ENCODE results near the gene NUP93.
"Not testable (repeated sequence)": the region's sequence is repeated elsewhere in the genome, so short reads cannot be mapped to it uniquely, and the experiment has no call there.

NUP93 gene

DNA sequence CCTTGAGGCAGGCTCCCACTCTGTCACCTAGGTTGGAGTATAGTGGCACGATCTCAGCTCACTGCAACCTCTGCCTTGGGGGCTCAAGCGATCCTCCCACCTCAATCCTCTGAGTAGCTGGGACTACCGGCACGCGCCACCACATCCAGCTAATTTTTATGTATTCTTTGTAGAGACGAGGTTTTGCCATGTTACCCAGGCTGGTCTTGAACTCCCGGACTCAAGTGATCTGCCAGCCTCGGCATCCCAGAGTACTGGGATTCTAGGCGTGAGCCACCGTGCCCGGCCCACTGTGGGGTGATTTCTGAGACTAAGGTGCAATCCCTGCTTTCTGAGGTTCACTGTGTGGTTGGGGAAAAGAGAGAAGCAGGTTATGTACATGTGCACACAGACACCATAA is 123.0 kb downstream of the NUP93 start:
- no peak for DNase-seq

- DNase-seq: no peak
Observed at GRCh38 chr16:56855201-56855600, 125.3 kb downstream of the NUP93 start.

DNA sequence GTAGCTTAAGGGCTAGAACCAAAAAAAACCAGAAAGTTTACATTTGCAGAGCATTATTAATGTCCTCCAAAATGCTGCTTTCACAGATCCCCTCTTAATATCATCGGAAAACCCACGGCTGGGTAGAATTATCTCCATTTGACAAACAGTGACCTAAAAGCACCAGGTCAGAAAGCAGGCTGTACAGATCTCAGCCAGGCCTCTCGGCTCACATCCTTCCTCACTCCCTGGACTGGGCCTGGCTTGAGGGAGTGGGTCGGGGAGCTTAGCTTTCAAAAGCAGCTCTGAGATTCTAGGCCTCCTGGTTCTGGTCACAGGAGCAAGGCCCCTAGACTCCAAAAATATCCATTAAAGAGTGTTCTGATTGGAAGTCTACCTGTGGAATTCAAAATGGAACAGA is 126.0 kb downstream of the NUP93 start:
- DNase-seq: no peak

DNA sequence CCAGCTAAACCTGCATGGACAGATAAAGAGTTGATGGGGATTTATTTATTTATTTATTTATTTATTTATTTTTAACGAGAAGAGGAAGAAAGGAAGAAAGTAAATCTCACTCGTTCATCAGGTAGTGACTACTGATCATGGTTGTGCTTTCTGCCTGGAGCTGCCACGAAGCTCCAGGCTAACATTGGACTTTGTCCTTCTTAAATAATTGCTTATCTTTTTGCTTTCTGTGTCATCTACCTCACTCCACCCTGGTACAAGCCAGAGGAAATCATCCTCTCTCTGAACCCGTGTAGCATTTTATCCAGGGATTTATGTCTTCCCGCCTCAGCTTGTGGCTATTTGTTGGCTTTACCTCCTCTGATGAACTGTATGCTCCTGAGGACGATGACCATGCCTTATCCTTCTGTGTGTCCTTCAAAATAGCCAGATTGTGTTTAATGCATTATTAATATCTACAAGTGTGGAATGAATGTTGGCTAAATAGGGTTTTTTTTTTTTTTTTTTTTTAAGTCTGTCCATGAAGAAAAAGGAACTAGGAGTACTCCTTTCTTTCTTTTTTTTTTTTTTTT is 127.0 kb downstream of the NUP93 start:
- no peak for DNase-seq

GRCh38 chr16:56858374-56858773 is 128.4 kb downstream of the NUP93 start:
- no peak for DNase-seq

- no peak for DNase-seq
Observed at GRCh38 chr16:56859636-56860035, 129.7 kb downstream of the NUP93 start.

DNA sequence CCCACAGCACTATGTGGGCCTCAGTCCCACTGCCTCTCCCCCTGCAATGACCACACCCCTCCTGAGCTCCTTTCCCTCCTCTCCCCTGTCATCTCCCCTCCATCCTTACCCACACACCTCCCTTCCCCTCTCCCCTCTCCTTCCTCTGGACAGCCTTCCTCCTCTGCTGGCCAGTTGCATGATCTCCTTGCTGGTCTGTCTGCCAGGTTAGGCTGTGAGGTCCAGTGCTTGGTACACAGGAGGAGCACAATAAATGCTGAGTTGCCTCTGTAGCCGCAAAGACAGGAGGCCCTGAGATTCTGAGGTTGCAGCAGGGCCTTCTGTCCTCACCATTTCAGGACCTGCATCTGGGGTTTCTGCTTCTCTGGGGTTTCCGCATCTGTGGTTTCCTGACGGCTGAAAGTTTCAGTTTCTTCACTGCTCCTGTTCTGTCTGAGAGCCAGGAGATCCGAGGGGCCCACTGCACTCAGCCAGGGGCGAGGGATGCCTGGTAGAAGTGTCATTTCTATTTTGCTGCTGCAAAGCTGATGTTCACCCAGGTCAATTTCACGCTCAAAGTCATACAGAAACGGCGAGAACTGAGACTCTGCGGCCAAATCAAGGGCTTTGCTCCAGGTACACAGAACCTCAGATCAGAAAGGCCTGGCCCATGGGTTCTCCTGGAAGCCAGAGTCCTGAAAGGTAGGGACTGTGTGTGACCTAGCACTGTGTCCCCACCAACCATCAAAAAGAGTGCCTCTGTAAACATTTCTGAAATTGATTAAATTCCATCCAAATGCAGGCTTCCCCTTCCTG is 130.5 kb downstream of the NUP93 start:
- DNase-seq: peak; percentile 43

DNA sequence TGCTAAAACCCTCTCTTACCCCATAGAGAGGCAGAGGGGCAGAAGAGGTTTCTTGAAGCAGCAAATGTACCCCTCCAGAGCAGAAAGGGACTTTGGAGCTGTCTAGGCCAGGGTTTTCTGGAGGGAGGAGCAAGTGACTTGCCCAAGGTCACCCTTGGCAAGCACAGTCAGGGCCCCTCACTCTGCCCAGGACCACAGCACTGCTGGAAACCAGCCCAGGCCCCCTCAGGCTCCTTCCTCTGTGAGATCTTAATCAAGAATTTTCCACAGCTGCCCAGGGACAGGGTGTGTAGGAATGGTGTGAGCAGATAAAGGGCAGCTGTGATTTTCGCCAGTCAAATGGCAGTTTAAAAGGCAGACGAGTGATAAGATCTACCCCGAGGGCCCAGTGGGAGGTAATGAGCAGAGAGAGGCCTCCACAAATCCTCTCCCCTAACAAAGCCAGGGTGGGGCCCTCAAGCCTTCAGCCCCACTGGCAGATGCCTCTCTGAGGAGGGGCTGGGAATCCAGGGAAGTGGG is 131.2 kb downstream of the NUP93 start:
- DNase-seq: no peak

GRCh38 chr16:56861756-56862155 is 131.8 kb downstream of the NUP93 start:
- no peak for DNase-seq

- no peak for DNase-seq
Observed at GRCh38 chr16:56862776-56863175, 132.8 kb downstream of the NUP93 start.

DNA sequence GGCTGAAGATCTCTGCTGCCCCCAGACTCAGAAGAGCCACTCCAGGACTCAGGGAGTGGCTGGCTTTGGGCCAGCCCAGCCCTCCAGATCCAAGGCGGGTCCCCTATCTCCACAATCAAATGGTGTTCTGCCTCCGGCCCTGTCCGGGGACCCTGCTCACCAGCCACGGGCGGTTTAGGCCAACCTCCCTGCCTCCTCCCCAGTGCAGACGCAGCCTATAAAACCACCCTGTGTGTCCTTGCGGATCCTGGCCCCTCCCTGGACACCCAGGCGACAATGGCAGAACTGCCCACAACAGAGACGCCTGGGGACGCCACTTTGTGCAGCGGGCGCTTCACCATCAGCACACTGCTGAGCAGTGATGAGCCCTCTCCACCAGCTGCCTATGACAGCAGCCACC is 135.0 kb downstream of the NUP93 start, which contains the start of gene SLC12A3:
TSS of gene SLC12A3 (plus strand) at position 248 of the 400 bp plus-strand sequence. CDS start at position 277, 29 bp downstream.
- DNase-seq: no peak

- no peak for DNase-seq
Observed at GRCh38 chr16:56865394-56866062, 135.6 kb downstream of the NUP93 start.

GRCh38 chr16:56866955-56867830 is 137.3 kb downstream of the NUP93 start:
- DNase-seq: peak; percentile 27

DNA sequence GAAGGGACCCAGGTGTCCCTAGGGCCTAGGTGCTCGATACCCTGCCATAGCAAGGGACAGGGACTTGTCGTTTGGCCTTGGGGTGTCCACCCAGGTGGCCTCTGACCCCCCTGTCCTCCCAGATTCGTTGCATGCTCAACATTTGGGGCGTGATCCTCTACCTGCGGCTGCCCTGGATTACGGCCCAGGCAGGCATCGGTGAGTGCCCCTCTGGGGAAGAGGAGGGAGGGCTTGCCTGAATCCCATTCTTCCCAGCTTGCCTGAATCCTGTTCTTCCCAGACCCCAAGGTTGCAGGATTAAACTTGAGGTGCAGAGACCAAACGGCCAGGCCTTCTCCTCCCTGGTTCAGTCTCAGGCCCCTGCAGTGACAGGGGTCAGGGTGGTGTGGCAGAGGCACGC is 138.2 kb downstream of the NUP93 start:
- no peak for DNase-seq

GRCh38 chr16:56868766-56869165 is 138.8 kb downstream of the NUP93 start:
- not testable (repeated sequence) for DNase-seq

DNA sequence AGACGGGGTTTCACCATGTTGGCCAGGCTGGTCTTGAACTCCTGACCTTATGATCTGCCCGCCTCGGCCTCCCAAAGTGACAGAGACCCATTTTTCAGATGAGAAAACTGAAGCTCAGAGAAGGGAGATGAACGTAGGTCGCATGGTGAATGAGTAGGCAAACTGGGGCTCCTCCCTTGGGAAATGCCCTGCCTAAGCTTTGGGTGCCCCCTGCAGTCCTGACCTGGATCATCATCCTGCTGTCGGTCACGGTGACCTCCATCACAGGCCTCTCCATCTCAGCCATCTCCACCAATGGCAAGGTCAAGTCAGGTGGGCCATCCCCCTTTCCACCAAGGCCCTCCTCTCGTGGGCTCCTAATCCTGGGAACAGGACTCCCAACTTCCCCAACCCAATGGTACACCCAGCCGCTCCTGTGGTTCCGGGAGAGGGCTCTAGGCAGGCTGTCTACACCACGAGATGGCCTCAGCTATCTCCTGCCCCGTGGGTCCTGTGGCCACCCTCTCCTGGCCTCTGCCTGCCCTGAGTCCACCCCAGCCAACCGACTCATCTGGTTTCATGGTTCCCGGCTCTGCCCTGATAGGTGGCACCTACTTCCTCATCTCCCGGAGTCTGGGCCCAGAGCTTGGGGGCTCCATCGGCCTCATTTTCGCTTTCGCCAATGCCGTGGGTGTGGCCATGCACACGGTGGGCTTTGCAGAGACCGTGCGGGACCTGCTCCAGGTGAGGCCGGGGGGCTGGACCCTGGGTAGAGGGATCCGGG is 139.8 kb downstream of the NUP93 start:
- DNase-seq: peak; percentile 29

- no peak for DNase-seq
Observed at GRCh38 chr16:56870276-56870888, 140.5 kb downstream of the NUP93 start.

DNA sequence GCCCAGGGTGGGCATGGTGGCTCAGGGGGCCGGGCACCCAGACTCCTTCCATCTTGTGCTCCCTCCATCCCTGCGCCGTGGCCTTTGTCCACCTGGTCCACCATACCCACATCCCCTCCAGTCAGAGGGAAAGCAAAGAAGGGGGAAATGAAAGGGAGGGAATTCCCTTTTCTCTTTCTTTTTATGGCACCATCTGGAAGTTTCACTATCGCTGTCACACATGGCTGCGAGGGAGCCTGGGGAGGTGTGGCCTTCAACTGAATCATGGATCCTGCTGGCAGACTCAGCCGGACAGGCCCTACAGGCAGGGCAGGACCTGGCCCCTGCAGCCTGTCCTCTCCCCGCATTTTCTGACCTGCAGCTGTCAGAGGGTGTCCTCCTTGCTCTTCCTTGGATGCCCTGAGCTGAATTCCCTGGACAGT is 141.3 kb downstream of the NUP93 start:
- DNase-seq: no peak

DNA sequence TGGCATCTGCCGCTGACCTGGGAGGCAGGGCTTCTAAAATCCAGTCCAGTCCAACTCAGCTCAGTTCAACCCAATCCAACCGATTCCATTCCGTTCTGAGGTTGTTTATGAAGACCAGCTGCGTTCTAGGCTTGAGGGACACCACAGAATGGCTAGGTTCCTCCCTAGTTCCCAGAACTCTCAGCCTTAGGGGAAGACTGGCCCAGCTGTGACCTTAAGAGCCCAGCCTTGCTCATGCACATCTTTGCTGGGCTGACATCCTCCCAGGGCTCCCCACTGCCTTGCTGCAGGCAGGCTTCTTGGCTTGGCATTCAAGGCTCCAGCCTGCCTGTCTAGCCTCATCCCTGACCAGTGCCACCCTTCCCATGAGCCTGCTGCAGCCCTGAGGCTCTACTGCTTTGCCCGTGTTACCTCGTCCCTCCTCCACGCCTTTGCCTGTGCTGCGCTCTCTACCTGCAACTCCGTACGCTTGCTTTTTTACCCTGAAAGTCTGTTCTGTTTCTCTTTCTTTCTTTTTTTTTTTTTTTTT is 143.0 kb downstream of the NUP93 start:
- no peak for DNase-seq

GRCh38 chr16:56874800-56875199 is 144.9 kb downstream of the NUP93 start:
- DNase-seq: no peak

- DNase-seq: no peak
Observed at GRCh38 chr16:56876048-56876447, 146.1 kb downstream of the NUP93 start.

Data from activated CD4-positive, alpha-beta T cell treated with anti-CD3 and anti-CD28 coated beads, Interleukin-2, amount 50 U/mL, for 1 hour (primary cell).